ENCODE measurements around the gene MPL. TPM values are rescaled to one million over a fixed set of nuclear protein-coding genes. Genes with fewer than 3 reads are reported as not detected.

MPL gene
- total and polyA plus RNA-seq, 2 of the 8 experiments (the other 6 are each of a cell fraction or from before 2014, with no cell fraction given) = 0.08 TPM; not detected in 1

DNA sequence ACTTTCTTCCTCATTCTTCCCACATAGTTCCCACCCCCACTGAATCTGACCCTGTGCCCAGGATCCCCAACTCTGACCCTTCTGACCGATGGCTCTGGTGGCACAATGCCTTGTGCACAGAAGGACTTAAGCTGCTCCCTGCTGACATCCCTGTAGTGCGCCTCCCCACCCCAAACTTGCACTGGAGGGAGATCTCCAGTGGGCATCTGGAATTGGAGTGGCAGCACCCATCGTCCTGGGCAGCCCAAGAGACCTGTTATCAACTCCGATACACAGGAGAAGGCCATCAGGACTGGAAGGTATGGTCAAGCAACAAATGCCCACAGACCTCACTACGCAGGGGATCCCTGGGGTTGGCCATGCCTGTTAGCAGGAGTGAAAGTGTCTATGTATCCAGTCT lies 9.0 kb downstream of the MPL start:
- DNase-seq (ENCODE audit: low read depth in 1 of 2, low spot score in 2 of 2) (no peak), FAIRE-seq (no peak)
- Histone ChIP-seq H2BK12ac (ENCODE audit: low read depth, low read length) (0 out of 2 replicates have a peak overlapping the region, but pooled peaks have one; percentile 27), H3K23ac (ENCODE audit: insufficient read length) (no peak overlapping the region), H3K56ac (replicated peaks; ENCODE audit: insufficient read length, low read depth, low read length) (no peak overlapping the region), H3K79me1 (ENCODE audit: low read depth, low read length) (no peaks in the 10 kb centered on the region), H3K9me3 (ENCODE audit: insufficient read depth in 2 of 2, low read depth in 1 of 2, low read length in 1 of 2) (no peaks in the 10 kb centered on the region), H3K4me2 (ENCODE audit: insufficient read depth in 1 of 2, low read depth in 2 of 2, low read length in 2 of 2) (no peak overlapping the region; a peak in 1 of 4 replicates), H3K4ac (replicated peaks; ENCODE audit: insufficient read length, low read depth, low read length) (no peak overlapping the region), H2BK120ac (replicated peaks; ENCODE audit: low read depth, low read length) (no peak overlapping the region), H2BK20ac (ENCODE audit: low read length) (no peak overlapping the region), H3K4me1 (replicated peaks in 1 of 4; ENCODE audit: control insufficient read depth in 3 of 4, insufficient read depth in 4 of 4, low read length in 3 of 4) (peaks cover 4 to 15% (median 9%) of the 10 kb centered on the region in 4 experiments; a peak in 6 of 7 replicates), H4K8ac (ENCODE audit: extremely low read depth, insufficient read depth, low read length) (peak overlapping the region; percentile 36; the same call in 1 of the 2 replicates), H3K4me3 (ENCODE audit: extremely low read depth in 1 of 4, insufficient read depth in 2 of 4, low read depth in 3 of 4, low read length in 4 of 4) (no peak overlapping the region), H3K9ac (replicated peaks in 1 of 4; ENCODE audit: extremely low read depth in 1 of 4, low read depth in 3 of 4, low read length in 3 of 4) (no peak overlapping the region), H2BK5ac (ENCODE audit: low read depth, low read length) (no peak overlapping the region), H2BK15ac (ENCODE audit: low read length) (no peak overlapping the region), H3K23me2 (ENCODE audit: low read depth, low read length) (peaks cover 7% of the 10 kb centered on the region), H3K27ac (ENCODE audit: low read depth, low read length) (no peak overlapping the region), H3K14ac (ENCODE audit: insufficient read length) (no peak overlapping the region), H3K18ac (ENCODE audit: extremely low read depth, low read length) (peak overlapping the region; percentile 16; the same call in 1 of the 2 replicates), H3K27me3 (replicated peaks in 1 of 4; ENCODE audit: control insufficient read depth in 3 of 4, extremely low read depth in 1 of 4, insufficient read depth in 3 of 4, low read length in 3 of 4) (peaks cover 0 to 5% (median 0%) of the 10 kb centered on the region in 4 experiments; a peak in 2 of 7 replicates), H4K5ac (ENCODE audit: insufficient read length, low read depth, low read length) (no peak overlapping the region), H4K20me1 (replicated peaks in 1 of 2; ENCODE audit: control insufficient read depth in 1 of 2, insufficient read depth in 2 of 2, low read length in 2 of 2) (no peaks in the 10 kb centered on the region), H3K79me2 (ENCODE audit: control insufficient read depth in 1 of 2, insufficient read depth in 2 of 2, low read length in 2 of 2) (no peaks in the 10 kb centered on the region), H2AK5ac (ENCODE audit: low read depth, low read length) (peak overlapping the region; percentile 75; the same call in 1 of the 2 replicates), H2AFZ (ENCODE audit: low read length) (no peak overlapping the region), H3K36me3 (ENCODE audit: control insufficient read depth in 2 of 4, insufficient read depth in 4 of 4, low read length in 3 of 4) (no peaks in the 10 kb centered on the region), H4K91ac (replicated peaks; ENCODE audit: insufficient read length, low read length) (no peak overlapping the region)
- CTCF ChIA-PET (ENCODE audit: partially characterized antibody) = interaction anchor here (1.4 kb wide), 1 partner anchor 12 kb away, joined by 4 read pairs; the partner anchor contains the start of gene CDC20
- POLR2A ChIA-PET (ENCODE audit: partially characterized antibody) = interaction anchor here (0.9 to 1.5 kb wide), 4 partner anchors 9 to 61 kb away, joined by 3 read pairs; partner anchors contain the start of genes C1orf210 and MPL
- WGBS, 2 experiments (ENCODE audit: extremely low coverage in 1 of 2, insufficient coverage in 1 of 2, insufficient read length in 1 of 2, insufficient replicate concordance in 2 of 2, low coverage in 1 of 2, low lambda C conversion rate in 2 of 2, missing lambda C conversion rate in 1 of 2) = 84% methylated on average over 5 of the region's 5 CpGs; no CpG with 5 or more reads in 1 of the 2 experiments
- TF ChIP-seq SUZ12 (IDR thresholded peaks at IDR 0.05; ENCODE audit: low read length) = no peak
- TF ChIP-seq SIRT6 (IDR thresholded peaks at IDR 0.05; ENCODE audit: low read length) = no peak
- TF ChIP-seq, protein P1, sequence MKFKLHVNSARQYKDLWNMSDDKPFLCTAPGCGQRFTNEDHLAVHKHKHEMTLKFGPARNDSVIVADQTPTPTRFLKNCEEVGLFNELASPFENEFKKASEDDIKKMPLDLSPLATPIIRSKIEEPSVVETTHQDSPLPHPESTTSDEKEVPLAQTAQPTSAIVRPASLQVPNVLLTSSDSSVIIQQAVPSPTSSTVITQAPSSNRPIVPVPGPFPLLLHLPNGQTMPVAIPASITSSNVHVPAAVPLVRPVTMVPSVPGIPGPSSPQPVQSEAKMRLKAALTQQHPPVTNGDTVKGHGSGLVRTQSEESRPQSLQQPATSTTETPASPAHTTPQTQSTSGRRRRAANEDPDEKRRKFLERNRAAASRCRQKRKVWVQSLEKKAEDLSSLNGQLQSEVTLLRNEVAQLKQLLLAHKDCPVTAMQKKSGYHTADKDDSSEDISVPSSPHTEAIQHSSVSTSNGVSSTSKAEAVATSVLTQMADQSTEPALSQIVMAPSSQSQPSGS (IDR thresholded peaks at IDR 0.05; ENCODE audit: low read length) = no peak
- TF ChIP-seq RXRA (IDR thresholded peaks at IDR 0.05; ENCODE audit: insufficient read depth, low read depth, low read length) = no peak
- TF ChIP-seq SP4 (IDR thresholded peaks at IDR 0.05; ENCODE audit: low read length) = no peak
- TF ChIP-seq KDM4A (IDR thresholded peaks at IDR 0.05; ENCODE audit: low read depth, low read length, severe bottlenecking) = no peak
- no peak for TF ChIP-seq POU5F1 (IDR thresholded peaks at IDR 0.05; ENCODE audit: low read depth, low read length)
- TF ChIP-seq, protein P2, sequence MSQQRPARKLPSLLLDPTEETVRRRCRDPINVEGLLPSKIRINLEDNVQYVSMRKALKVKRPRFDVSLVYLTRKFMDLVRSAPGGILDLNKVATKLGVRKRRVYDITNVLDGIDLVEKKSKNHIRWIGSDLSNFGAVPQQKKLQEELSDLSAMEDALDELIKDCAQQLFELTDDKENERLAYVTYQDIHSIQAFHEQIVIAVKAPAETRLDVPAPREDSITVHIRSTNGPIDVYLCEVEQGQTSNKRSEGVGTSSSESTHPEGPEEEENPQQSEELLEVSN (IDR thresholded peaks at IDR 0.05) = no peak
- no peak for TF ChIP-seq CHD2 (IDR thresholded peaks at IDR 0.05; ENCODE audit: low read length)
- TF ChIP-seq HDAC6 (IDR thresholded peaks at IDR 0.05; ENCODE audit: low read depth, low read length) = no peak
- no peak for TF ChIP-seq KDM5A (IDR thresholded peaks at IDR 0.05; ENCODE audit: low read length)
- no peak for TF ChIP-seq GABPA (IDR thresholded peaks at IDR 0.05; ENCODE audit: borderline replicate concordance, insufficient read depth, low read length)
